HG02610 (cell line): ENCODE measurements around the gene TYRO3.

Experiments used
- ATAC-seq: cut with Tn5 transposase; IDR thresholded peaks from one replicate; pipeline ENCODE4 v1.9.1; 2021; ENCODE audit warnings: mild to moderate bottlenecking, moderate library complexity; ENCODE audit not compliant: unreplicated experiment

The TYRO3 gene

DNA sequence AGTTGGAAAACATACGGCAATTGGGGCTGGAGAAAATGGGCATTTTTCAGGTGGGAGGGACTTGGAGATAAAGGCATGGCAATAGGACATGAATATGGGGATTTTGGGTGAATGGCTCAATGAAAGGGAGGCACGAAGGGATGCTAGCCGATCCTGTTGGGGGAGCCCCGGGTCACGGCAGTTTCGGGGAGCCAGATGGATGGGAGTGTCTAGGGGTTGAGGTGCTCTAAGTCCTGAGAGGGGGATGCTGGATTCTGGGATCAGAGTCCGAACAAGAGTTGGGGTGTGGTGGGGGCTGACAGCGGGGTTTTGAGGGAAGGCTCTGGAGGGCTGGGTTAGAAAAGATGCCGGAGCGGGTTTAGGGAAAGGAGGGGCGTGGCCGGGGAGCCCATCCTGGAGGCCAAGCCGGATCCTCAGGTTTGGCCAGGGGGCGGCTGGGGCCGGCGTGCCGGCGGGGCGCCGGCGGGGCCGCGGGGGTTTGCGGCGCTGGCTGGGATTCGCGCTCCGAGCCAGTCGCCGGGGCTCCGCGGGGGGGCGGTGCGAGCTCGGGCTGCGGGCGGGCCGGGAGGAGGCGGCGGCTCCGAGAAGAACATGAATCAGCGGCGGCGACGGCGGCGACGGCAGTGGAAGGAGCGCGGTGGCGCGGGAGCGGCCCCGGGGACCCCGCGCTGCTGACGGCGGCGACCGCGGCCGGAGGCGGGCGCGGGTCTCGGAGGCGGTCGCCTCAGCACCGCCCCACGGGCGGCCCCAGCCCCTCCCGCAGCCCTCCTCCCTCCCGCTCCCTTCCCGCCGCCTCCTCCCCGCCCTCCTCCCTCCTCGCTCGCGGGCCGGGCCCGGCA is at the start of gene TYRO3:
Gene TYRO3 (plus strand): TSS at position 813 of the 839 bp plus-strand sequence. CDS start 46 bp downstream, outside the sequence.
- ATAC-seq: no peak

GRCh38 chr15:41510728-41511127 is 48.3 kb upstream of the TYRO3 start:
- no peak for ATAC-seq

GRCh38 chr15:41511331-41511898 is 47.6 kb upstream of the TYRO3 start:
- ATAC-seq: no peak

GRCh38 chr15:41511899-41512369 is 47.1 kb upstream of the TYRO3 start:
- no peak for ATAC-seq

- ATAC-seq: no peak
Observed at GRCh38 chr15:41512512-41512939, 46.5 kb upstream of the TYRO3 start.

GRCh38 chr15:41512940-41513505 is 46.0 kb upstream of the TYRO3 start:
- no peak for ATAC-seq

GRCh38 chr15:41513506-41514227 is 45.3 kb upstream of the TYRO3 start, which contains the start of gene LTK:
TSS of gene LTK (minus strand) at chr15:41513827. CDS start at chr15:41513709, 118 bp downstream.
- ATAC-seq: no peak

GRCh38 chr15:41517895-41518449 is 41.0 kb upstream of the TYRO3 start:
- ATAC-seq: no peak

- no peak for ATAC-seq
Observed at GRCh38 chr15:41520636-41521035, 38.4 kb upstream of the TYRO3 start.

- ATAC-seq: no peak
Observed at GRCh38 chr15:41521614-41522013, 37.4 kb upstream of the TYRO3 start.

GRCh38 chr15:41523097-41523496 is 35.9 kb upstream of the TYRO3 start:
- no peak for ATAC-seq

DNA sequence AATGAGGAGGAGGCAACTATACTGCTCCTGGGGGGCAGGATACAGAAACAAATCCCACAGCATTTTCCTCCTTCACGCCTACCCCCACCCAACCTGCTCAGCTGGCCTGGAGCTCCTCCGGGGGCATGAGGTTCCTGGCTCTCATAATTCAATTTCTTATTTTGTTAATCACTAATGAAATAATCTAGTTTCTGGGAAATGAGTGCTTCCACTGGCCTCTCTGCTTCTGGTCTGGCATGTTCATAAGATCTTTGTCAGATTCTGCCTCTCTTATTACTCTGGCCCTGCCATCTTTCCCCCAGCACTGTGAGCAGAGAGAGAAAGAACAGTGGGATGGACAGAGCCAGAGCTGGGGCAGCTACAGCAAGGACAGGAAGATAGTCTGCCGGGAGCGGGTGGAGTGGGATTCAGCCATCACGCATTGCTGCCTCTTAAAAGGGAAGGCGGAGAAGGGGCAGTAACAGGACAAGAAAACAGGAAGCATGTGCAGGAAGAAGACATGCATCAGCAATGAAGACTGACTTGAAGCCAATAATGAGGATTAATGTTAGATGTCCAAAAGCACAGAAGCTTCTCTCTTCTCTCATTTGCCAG is 28.6 kb upstream of the TYRO3 start:
- no peak for ATAC-seq

DNA sequence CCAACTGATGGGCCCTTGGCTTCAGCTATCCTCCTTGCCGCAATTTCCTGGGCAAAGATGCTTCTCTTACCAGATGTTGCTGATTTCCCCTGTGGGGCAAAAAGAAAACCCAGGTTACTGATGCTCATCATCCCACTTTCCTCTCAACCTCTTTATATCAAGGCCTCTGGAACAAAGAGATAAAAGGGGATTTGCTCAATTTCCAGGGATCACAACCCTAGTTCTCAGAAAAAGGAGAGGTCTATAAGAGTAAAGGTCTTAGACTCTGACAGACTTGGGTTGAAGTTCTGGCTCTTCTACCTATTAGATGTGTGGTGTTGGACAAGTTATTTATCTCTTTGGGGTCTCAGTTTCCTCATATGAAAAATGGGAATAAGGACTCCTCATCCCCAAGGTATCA is 23.5 kb upstream of the TYRO3 start:
- ATAC-seq: no peak

GRCh38 chr15:41536866-41537265 is 22.1 kb upstream of the TYRO3 start:
- ATAC-seq: no peak

DNA sequence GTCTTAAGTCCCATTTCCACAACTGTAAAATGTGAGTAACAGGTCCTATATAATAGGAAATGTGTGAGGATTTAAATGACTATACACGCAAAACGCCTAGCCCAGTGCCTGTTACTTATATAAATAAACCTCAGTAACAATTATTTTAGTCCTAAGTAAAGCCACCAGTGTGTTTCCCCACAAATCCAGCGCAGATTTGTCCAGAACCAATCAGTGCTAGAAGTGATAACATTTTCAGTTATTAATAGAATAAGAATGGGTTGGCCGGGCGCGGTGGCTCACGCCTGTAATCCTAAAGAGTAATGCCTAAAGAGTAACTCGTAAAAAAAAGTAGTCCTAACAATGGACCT is 15.5 kb upstream of the TYRO3 start:
- no peak for ATAC-seq

DNA sequence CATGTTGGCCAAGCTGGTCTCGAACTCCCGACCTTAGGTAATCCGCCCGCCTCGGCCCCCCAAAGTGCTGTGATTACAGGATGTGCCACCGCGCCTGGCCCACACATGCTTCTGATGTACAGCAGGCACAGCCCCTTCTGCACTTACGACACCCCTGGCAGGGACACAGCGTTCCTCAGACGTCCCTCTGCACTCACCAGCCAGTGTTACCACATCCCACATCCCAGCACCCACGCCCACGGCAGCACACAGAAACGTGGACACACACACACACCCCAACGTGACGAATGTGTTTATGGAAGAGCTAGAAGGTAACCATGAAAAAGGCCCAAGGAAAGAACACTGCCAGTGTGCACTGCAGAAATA is 14.4 kb upstream of the TYRO3 start:
- no peak for ATAC-seq

DNA sequence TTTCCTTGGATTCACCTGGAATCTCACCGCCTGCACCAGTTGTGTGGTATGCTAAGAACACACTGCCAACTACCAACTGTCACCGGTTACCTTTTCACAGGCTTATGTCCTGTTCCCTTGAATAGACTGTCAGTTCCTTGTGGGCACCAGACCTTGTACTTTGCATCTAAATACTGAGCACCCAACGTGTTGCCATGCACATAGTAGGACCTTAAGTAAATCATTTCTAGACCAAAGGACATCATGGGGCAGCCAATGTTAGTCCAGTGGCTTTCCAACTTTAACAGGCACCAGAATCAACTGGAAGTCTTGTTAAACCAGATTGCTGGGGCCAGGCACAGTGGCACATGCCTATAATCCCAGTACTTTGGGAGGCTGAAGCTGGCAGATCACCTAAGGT is 13.8 kb upstream of the TYRO3 start:
- no peak for ATAC-seq

DNA sequence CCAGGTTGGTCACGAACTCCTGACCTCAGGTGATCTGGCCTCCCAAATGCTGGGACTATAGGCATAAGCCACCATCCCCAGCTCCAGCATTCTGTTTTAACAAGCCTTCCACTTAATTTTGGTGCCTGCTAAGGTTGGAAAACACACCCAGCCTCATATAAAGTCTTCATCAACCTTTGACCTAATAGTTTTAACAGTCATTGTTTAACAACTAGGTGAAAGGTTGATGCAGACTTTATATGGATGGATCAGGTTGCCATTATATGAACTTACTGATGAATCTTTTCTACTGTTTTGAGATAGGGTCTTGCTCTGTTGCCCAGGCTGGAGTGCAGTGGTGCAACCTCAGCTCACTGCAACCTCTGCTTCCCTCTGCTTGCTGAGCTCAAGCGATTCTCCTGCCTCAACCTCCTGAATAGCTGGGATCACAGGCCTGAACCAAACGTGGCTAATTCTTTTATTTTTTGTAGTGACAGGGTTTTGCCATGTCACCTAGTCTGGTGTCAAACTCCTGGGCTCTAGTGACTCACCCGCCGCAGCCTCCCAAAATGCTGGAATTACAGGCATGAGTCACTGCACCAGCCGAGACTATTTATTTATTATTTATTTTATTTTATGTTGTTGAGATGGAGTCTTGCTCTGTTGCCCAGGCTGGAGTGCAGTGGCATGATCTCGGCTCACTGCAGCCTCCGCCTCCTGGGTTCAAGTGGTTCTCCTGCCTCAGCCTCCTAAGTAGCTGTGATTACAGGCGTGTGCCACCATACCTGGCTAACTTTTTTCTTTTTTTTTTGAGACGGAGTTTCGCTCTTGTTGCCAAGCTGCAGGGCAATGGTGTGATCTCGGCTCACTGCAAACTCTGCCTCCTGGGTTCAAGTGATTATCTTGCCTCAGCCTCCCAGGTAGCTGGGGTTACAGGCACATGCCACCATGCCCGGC is 11.9 kb upstream of the TYRO3 start:
- ATAC-seq: no peak

GRCh38 chr15:41550066-41550775 is 8.8 kb upstream of the TYRO3 start:
- ATAC-seq: no peak
